OCI-LY1 (cell line): ENCODE measurements around the gene RALGPS1.

Source experiments
- H2AFZ ChIP-seq: fragments of 200-600 bp; sonication (generic), shearing (Covaris generic); 2 replicates; pipeline ENCODE4 v1.6.0; 2014; ENCODE audit warnings: antibody characterized with exemption, mild to moderate bottlenecking, low read length
- H3F3A ChIP-seq: fragments of 200-600 bp; sonication (generic), shearing (Covaris generic); 2 replicates; pipeline ENCODE4 v1.6.0; 2014; ENCODE audit warnings: mild to moderate bottlenecking, antibody characterized with exemption, low read length, moderate library complexity; ENCODE audit not compliant: insufficient read depth
- H3K27ac ChIP-seq: fragments of 200-600 bp; sonication (generic); 2 replicates; pipeline ENCODE4 v1.5.1; 2014; ENCODE audit warnings: low read length, mixed run types, mild to moderate bottlenecking, low read depth; ENCODE audit not compliant: poor library complexity, severe bottlenecking
- H3K27me3 ChIP-seq: fragments of 200-600 bp; sonication (generic); 2 replicates; pipeline ENCODE4 v1.6.0; 2014; ENCODE audit warnings: antibody characterized with exemption, mild to moderate bottlenecking, low read length, moderate library complexity; ENCODE audit not compliant: insufficient read depth
- H3K36me3 ChIP-seq: fragments of 200-600 bp; sonication (generic); 2 replicates; pipeline ENCODE4 v1.6.1; 2014; ENCODE audit warnings: mild to moderate bottlenecking, antibody characterized with exemption, low read length, moderate library complexity, mixed read lengths; ENCODE audit not compliant: insufficient read depth
- H3K4me1 ChIP-seq: fragments of 200-600 bp; sonication (generic); 2 replicates; pipeline ENCODE4 v1.5.1; 2014; ENCODE audit warnings: mild to moderate bottlenecking, low read length, moderate library complexity; ENCODE audit not compliant: insufficient read depth, severe bottlenecking
- H3K4me2 ChIP-seq: fragments of 200-600 bp; sonication (generic), shearing (Covaris generic); 2 replicates; pipeline ENCODE4 v1.6.1; 2014; ENCODE audit warnings: low read length
- H3K4me3 ChIP-seq: fragments of 200-600 bp; sonication (generic); 2 replicates; pipeline ENCODE4 v1.5.1; 2014; ENCODE audit warnings: low read length, low read depth, mild to moderate bottlenecking, mixed read lengths; ENCODE audit not compliant: poor library complexity, severe bottlenecking
- H3K79me2 ChIP-seq: fragments of 200-600 bp; shearing (Covaris generic); 2 replicates; pipeline ENCODE4 v1.6.1; 2016; ENCODE audit warnings: mixed run types, low read length, mixed read lengths; ENCODE audit not compliant: insufficient read depth
- H3K9ac ChIP-seq: fragments of 200-600 bp; sonication (generic), shearing (Covaris generic); 2 replicates; pipeline ENCODE4 v1.6.1; 2014; ENCODE audit warnings: mild to moderate bottlenecking, low read length, mixed read lengths
- H3K9me2 ChIP-seq: fragments of 200-600 bp; sonication (generic), shearing (Covaris generic); 2 replicates; pipeline ENCODE4 v1.6.1; 2014; ENCODE audit warnings: low read depth, mild to moderate bottlenecking, low read length, mixed read lengths
- H3K9me3 ChIP-seq: fragments of 200-600 bp; shearing (Covaris generic); 2 replicates; pipeline ENCODE4 v1.6.1; 2014; ENCODE audit warnings: low read length, mixed read lengths
- H4K20me1 ChIP-seq: fragments of 200-600 bp; sonication (generic), shearing (Covaris generic); 2 replicates; pipeline ENCODE4 v1.6.0; 2016; ENCODE audit warnings: mild to moderate bottlenecking, low read length; ENCODE audit not compliant: insufficient read depth
- EZH2 ChIP-seq: fragments of 200-600 bp; sonication (generic), shearing (Covaris generic); IDR thresholded peaks from 2 replicates; pipeline ENCODE4 v1.8.0; 2017; ENCODE audit warnings: borderline replicate concordance, mixed run types, mild to moderate bottlenecking, antibody characterized with exemption, low read length, moderate library complexity, mixed read lengths
- TF ChIP-seq, protein P1 (sequence below): fragments of 200-600 bp; sonication (generic), shearing (Covaris generic); IDR thresholded peaks from 2 replicates; pipeline ENCODE4 v1.5.1; 2017; ENCODE audit warnings: mild to moderate bottlenecking, antibody characterized with exemption, low read length, moderate library complexity, mixed read lengths

Gene RALGPS1

GRCh38 chr9:127058011-127058644 is 143.5 kb downstream of the RALGPS1 start:
- Histone ChIP-seq H3K4me3 (no peak overlapping the region), H3F3A (no peaks in the 10 kb centered on the region), H3K27me3 (no peaks in the 10 kb centered on the region), H2AFZ (no peak overlapping the region), H4K20me1 (no peaks in the 10 kb centered on the region), H3K79me2 (no peaks in the 10 kb centered on the region), H3K9me2 (no peaks in the 10 kb centered on the region), H3K9ac (no peak overlapping the region), H3K9me3 (no peaks in the 10 kb centered on the region), H3K4me2 (no peak overlapping the region), H3K27ac (no peak overlapping the region), H3K36me3 (no peaks in the 10 kb centered on the region), H3K4me1 (peaks cover 10% of the 10 kb centered on the region)
- TF ChIP-seq, protein P1, sequence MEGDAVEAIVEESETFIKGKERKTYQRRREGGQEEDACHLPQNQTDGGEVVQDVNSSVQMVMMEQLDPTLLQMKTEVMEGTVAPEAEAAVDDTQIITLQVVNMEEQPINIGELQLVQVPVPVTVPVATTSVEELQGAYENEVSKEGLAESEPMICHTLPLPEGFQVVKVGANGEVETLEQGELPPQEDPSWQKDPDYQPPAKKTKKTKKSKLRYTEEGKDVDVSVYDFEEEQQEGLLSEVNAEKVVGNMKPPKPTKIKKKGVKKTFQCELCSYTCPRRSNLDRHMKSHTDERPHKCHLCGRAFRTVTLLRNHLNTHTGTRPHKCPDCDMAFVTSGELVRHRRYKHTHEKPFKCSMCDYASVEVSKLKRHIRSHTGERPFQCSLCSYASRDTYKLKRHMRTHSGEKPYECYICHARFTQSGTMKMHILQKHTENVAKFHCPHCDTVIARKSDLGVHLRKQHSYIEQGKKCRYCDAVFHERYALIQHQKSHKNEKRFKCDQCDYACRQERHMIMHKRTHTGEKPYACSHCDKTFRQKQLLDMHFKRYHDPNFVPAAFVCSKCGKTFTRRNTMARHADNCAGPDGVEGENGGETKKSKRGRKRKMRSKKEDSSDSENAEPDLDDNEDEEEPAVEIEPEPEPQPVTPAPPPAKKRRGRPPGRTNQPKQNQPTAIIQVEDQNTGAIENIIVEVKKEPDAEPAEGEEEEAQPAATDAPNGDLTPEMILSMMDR: no peak
- no peak for TF ChIP-seq EZH2

DNA sequence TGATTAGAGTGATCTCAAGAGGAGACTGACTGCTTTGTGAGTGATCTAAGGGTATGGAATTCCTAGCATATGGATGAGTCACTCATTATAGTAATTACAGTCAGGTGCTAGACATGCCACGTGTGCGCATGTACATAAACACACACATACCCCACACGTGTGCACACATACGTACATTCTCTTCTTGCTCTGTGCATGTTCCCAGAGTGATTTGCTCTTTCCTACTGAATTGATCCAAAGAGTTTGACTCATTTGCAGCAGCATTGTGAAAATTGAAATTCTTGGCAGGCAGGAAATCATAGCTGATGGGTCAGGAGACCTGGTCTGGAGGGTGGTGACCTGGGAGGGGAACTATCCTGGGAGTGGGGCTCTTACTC is 144.1 kb downstream of the RALGPS1 start:
- no peaks in the 10 kb centered on the region for H3K9me3 ChIP-seq

DNA sequence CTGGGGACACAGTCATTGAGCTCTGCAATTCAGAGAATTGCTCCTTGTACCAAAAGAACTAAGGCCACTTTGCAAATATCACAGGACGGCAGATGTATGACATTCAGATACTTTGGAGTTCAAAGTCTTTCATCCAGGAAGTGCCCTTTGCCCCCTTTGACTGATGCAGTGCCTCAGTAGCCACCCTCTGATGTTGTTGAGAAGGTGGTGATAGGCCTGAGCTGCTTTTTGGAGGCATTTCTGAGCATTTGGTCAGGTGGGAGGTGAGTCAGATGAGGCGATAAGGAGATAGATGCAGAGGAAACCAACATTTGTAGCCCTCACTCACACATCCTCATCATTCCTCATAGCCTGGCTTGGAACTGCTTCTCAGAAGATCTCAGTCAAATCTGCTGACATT is 144.4 kb downstream of the RALGPS1 start:
- H3K4me1 ChIP-seq: peaks cover 10% of the 10 kb centered on the region
- H4K20me1 ChIP-seq: no peaks in the 10 kb centered on the region
- H3F3A ChIP-seq: no peaks in the 10 kb centered on the region
- H3K9me2 ChIP-seq: no peaks in the 10 kb centered on the region
- H3K4me3 ChIP-seq: no peak overlapping the region
- no peak for TF ChIP-seq EZH2
- TF ChIP-seq, protein P1: no peak
- H3K79me2 ChIP-seq: no peaks in the 10 kb centered on the region
- no peaks in the 10 kb centered on the region for H3K27me3 ChIP-seq
- no peaks in the 10 kb centered on the region for H3K36me3 ChIP-seq
- H3K27ac ChIP-seq: no peak overlapping the region
- H3K4me2 ChIP-seq: no peak overlapping the region
- H3K9ac ChIP-seq: no peak overlapping the region
- H3K9me3 ChIP-seq: no peaks in the 10 kb centered on the region
- H2AFZ ChIP-seq: no peak overlapping the region

More for the DNA sequence above, 144.1 kb downstream of the RALGPS1 start:
- H3K9me2 ChIP-seq: no peaks in the 10 kb centered on the region
- TF ChIP-seq, protein P1: no peak
- no peak for TF ChIP-seq EZH2
- H3K4me2 ChIP-seq: no peak overlapping the region
- no peaks in the 10 kb centered on the region for H3F3A ChIP-seq
- H3K4me3 ChIP-seq: no peak overlapping the region
- no peak overlapping the region for H3K9ac ChIP-seq
- no peak overlapping the region for H2AFZ ChIP-seq
- H3K27ac ChIP-seq: no peak overlapping the region
- peaks cover 10% of the 10 kb centered on the region for H3K4me1 ChIP-seq
- no peaks in the 10 kb centered on the region for H4K20me1 ChIP-seq
- no peaks in the 10 kb centered on the region for H3K27me3 ChIP-seq
- no peaks in the 10 kb centered on the region for H3K79me2 ChIP-seq
- no peaks in the 10 kb centered on the region for H3K36me3 ChIP-seq
